ENCODE data around the gene SLC6A20.
A peak's percentile ranks its signal among the peaks of the same experiment; 100 is the strongest.

SLC6A20 gene, protein sequence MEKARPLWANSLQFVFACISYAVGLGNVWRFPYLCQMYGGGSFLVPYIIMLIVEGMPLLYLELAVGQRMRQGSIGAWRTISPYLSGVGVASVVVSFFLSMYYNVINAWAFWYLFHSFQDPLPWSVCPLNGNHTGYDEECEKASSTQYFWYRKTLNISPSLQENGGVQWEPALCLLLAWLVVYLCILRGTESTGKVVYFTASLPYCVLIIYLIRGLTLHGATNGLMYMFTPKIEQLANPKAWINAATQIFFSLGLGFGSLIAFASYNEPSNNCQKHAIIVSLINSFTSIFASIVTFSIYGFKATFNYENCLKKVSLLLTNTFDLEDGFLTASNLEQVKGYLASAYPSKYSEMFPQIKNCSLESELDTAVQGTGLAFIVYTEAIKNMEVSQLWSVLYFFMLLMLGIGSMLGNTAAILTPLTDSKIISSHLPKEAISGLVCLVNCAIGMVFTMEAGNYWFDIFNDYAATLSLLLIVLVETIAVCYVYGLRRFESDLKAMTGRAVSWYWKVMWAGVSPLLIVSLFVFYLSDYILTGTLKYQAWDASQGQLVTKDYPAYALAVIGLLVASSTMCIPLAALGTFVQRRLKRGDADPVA

DNA sequence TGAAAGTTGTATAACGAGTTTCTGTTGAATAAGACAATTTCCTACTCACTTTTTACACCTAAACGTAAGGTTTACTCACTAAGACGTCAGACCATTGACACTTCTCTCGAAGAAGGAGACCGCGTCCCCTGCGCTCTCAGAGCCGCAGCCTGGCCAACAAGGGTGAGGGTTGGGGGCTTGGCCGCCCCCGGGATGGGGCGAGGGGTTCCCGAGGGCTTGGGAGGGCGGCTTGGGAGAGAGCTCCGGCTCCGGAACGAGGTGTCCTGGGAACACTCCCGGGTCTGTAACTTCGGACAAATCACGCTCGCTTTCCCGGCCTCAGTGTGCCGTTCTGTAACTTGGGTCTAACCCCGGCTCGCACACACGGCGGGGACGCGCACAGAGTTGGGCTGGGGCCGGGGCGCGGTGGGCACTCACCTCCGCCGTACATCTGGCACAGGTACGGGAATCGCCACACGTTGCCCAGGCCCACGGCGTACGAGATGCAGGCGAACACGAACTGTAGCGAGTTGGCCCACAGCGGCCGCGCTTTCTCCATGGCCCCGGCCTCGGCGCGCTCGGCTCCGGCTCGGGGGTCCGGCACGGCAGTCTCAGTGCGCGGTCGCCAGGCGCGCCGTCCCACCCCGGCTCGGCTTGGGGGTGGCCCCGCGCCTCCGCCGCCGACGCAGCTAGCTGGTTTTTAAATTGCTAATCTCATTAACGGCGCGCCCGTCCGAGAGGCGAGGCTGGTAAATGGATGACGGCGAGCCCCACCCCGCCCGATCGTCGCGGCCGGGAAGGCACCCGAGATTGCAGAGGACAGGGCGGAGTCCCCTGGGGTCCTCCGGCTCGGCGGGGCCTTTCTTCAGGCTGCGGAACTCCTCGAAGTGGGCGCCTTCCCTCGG lies at the start of gene SLC6A20:
SLC6A20 (minus strand) TSS at position 655 of the 884 bp plus-strand sequence; CDS start at position 538, 117 bp downstream.
- no peak for DNase-seq

DNA sequence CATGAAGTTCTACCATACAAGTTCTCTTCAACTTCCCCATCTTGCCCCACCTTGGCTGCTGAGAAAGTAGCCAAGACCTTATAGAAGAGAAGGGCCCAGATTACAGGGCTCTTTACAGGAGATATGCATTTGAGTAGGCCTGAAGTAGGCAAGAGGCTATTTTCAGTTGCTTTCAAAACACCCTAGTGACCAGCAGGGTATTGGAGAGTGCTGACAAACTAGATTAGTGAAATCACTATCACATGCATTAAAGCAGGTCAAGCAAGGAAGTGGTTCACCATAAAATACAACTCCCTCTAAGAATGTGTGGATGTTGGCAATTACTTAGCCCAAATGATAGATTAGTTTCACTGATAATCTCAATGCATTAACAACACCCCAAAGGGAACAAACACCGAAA lies 48.3 kb upstream of the SLC6A20 start:
- no peak for DNase-seq

DNA sequence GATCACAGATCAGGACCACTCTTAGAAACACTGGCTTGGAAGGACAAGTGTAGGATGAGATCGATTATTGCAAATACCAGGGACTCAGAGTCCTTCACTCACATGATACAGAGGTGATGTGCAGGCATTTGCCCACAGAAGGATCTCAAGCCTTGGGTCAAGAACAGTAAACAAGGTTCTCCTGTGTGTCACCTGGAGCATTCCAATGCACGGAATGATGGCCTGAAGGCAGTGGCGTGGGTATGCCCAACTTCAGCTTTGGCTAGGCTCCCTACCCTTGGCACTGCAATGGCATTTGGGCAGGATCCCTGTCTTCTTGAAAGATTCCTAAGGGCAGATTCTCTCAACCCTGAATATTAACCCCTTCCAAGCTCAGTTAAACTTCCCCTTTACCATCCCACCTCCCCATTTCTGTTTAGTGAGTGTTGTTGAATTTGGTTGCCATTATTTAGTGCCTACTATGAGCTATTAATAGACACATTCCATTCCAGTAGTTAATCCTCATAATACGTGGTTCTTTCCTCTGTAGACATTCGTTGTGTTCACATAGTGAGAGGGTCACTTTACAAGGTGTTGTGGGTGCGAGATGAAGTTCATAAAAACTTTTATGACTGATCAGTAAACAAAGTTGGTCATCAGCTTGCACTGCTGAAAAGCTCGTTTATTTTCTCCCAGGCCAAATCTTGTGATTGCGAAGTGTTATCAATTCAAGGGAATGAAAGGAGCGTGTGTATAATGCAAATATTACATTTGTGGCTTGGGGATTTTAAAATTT lies 46.7 kb upstream of the SLC6A20 start:
- DNase-seq: no peak

DNA sequence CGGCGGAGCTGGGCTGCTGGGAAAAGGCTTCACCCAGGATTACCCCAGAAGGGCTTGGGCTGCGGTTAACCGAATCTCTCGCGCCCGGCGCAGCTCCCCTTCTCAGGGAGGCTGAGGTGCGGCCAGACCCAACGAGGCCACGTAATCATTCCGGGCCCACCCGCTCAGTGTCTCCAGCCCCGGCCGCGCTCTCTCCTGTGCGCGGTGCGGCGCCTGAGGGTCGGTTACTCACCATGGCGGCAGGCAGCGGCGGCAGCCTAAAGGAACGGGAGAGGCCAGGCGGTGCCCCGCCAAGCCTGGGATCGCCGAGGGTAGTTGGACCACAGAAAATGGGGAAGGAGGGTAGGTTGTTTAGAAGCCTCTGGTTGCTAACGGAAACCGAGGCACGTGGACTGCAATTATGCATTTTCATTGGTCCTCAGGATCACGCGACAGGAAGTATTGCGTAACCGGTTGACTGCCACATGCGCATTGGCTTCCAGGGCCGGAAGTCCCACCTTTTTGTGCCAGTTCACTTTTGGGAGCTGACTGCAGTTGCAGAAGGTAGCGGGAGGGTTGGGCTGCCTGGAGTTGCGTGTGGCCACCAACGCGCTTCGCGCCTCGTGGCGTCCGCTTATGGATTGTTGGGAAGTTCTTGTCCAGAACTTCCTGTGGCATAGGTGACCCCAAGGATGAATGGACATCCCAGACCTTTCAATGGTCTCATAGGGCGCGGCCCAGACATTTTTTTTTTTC lies 45.6 kb upstream of the SLC6A20 start, which contains the start of gene LZTFL1:
LZTFL1 (minus strand) TSS at position 363 of the 735 bp plus-strand sequence; CDS start at position 235, 128 bp downstream.
- DNase-seq: peak; percentile 70 to 77

DNA sequence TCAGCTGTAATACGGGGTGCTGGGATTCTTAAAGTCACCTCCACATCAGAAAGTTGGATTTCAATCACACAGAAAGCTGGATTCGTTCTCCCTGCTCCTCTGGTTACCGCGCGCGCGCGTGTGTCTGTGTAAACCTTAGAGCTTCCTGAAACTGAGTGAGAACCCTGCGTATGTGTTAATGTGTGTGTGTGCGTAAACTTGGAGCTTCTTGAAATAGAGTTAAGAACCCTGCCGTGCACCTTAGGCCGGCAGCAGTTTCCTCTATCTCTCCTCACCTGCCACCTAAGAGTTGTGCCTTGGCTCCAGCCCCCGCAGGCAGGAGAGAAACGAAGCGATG lies 45.1 kb upstream of the SLC6A20 start:
- no peak for DNase-seq

DNA sequence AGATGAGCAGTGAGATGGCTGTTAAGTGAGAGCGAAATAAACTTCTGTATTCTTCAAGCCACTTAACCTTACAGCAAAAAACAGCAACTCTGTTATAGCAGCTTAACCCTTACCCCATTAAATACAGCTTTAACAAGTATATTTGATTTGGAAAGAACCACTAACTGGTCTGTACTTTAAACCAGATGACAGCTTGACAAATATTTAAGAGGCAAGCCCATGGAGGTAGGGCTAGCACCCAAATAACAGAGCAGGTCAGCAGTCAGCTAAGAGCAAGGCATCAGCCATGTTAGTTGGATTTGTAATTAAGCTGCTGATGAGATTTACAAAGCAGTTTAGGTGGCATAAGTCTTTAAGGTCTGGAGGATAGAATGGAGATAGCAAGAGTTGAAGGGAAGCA lies 42.1 kb upstream of the SLC6A20 start:
- DNase-seq: no peak

DNA sequence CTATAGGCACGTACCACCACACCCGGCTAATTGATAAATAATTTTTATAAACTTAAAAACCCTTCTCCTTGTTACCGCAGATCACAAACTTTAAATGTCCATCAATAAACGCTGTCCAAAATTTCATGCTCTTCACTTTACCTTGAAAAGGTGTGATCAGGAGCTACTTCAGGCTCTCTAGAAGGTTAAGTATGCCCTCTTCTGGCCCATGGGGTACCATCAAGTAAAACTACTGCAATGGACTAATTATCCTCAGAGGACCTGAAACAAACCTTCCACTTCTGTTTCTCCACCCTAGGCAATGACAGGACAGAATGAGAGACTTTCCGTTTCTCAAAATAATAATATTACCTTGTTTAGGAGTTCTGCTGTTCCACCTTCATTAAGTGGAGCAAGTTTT lies 36.4 kb upstream of the SLC6A20 start:
- DNase-seq: no peak

DNA sequence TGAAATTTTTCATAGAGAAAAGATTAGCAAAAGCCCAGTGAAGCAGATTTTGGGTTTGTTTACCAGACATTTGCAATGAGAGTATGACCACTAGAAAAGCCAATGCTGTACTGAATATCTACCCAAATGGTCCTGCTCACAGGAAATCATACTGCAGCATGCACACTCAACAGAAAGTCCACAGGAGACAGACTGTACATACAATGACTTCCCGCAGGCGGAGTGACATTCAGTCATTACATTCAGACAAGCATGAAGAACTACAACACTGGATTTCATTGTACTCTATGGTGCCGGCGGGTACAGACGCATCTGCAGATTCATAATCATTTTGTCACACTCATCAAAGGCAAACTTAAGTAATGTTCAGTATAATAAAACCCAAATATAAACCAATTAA lies 33.8 kb upstream of the SLC6A20 start:
- DNase-seq: no peak

DNA sequence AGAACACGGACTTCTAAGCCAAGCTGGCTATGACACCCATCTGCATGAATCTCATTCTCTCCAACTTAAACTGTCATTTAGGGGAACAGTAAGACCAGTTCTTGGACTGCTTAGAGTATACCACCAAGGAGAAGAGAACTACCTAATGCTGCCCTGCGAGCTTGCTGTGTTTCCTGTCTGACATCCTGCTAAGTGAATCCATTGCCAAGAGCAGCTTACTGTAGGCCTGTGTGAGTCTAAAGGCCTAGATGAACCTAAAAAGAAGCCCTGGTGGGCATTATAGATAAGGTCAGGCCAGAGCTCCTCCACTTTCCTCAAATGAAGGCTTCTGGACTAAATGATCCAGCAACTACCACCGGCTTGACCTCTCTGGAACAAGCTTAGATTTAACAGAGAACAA lies 30.6 kb upstream of the SLC6A20 start:
- no peak for DNase-seq

DNA sequence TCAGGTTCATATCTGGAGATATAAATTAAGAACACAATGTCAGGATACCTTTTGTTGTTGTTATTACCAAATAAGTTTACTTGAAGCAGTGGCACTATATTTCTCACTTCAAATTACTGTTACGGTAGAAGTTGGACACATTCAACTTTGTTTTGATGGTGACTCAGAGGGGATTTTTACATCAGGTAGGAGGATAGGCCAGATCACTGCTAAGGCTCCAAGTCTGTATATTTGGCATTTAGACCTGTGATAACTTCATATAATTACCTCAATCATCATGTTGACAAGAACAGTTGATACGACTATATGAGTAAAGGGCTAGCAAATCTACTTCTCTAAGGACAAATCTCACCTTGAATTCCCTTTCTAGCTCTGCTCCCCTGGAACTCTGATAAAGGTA lies 30.0 kb upstream of the SLC6A20 start:
- no peak for DNase-seq

DNA sequence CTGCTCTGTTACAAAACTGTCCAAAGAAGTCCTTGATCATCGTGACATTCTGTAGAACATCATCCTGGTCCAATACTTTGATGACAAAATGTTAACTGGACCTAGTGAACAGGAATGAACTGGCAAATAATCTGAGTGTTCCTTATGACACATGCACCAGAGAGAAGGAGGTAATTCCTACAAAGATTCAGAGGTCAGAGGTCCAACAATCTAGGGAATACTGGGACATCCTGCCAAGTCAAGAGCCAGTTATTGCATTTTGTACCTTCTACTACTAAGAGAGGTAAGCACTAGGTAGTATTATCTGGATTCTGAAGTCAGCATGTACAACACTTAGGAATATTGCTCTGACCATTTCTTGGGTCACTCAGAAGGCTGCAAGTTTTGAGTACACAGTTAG lies 24.8 kb upstream of the SLC6A20 start:
- DNase-seq: no peak

DNA sequence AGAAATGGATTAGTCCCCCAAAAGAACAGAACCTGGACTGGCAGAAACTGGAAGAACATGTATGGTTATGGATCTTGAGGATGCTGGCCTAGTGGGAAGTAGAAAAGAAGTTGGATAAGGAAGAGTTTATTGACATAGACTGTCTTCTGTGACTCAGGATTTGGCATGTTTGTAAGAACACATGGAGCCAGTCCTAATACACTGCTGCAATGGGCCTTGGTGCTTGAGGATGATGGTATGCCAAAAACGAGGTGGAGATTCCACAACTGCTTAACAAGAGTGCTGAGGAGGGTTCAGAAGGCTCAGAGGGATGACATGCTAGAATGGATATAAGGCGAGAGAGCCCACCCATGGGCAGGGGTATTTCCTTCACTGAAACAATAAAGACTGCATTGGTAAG lies 23.2 kb upstream of the SLC6A20 start:
- no peak for DNase-seq

DNA sequence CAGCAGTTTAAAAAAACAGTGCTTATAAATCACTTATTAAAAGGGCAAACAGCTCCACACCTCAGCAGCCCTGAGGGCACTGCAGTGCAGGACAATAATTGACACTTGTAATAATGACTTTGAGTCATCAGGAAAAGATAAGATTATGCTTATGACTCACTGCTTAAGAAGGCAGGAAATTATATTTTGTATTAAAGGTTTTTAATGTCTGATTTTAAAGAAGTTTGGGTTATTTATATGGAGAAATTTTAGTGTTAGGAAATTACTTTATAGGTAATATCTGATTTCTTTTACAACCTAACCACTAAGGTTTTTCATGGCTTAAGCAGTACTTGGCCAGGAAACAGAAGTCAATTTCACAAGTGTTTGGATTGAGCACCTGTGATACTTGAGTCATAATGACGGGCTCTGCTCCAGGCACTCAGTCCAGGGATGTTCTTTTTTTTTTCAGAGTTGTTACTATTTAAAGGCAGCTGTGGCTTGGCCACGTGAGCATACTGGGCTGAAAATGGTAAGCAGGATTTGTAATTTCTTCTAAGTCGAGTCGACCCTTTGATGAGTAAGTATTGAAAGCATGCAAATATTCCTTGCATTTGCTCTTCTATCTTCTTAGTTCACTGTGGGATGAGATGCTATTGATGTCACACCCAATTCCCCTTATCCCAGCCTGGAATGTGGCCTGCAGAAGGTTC lies 21.6 kb upstream of the SLC6A20 start:
- no peak for DNase-seq

DNA sequence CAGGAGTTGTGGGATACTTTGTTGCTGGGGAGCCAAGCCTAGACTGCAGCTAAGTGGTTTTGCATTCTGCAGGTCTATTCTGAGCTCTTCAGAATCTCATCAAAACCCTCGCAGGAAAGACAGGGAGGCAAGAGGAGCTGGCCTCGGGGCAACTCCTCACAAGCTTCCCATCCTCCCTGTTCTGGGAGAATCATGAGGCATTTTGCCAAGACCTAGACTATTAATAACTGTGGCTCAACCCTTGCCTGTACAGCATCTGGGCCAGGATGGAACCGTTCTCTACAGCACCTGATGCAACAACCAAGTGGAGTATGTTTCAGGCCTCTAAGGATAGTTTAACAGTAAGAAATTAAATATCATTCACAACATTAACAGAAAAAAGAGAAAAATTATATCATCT lies 20.2 kb upstream of the SLC6A20 start:
- no peak for DNase-seq

DNA sequence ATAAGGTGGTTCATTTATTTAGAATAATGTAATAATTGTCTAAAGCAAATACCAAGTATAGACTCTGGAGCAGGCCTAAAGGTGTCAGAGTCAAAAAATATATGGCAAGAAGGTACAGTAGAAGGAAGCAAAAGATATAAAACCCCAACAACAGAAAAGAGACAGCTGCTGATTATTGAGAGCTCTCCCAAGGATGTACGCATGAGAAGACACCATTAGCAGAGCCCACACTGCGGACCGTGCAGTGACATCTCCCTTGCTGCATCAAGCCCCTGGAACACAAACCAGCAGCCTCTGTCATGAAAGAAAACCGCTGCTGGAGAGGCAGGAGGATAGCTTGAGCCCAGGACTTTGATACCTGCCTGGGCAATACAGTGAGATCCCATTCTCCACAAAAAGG lies 18.0 kb upstream of the SLC6A20 start:
- DNase-seq: no peak

DNA sequence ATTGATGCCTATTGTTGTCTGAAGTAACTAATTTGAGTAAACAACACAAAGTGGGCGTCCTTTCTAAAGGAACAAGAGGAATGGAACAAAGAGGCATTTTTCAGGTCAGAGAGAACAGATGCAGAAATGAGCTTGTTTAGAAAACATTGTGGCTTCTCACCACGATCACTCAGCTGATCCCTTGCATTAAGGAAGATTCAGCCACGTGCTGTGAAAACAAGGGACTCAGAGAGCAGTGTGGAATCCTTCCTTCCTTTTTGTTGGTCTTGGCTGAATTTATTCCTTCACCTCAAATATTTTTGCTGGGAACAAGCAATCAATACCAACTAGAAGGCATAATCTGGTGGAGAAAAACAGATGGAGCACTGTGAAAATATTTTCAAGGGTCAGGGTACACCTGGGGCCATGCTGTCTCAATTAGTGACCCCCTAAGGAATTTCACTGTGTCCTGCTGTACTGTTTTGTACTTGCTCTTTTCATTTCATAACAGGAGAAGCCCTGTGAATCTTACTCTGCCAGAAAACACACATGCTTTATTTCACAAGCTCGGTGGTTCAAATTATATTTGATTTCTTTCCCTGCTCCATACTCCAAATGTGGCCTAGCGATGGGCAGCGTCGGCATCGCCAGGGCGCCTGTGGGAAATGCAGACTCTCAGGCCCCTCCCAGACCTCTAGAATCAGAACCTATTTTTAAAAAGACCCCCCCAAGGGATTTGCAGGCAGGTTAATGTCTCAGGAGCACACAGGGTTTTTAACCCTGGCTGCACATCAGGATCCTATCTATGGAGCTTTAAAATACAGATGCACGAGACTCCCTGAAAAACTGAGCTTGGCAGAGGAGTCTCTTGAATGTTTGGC lies 11.6 kb upstream of the SLC6A20 start:
- no peak for DNase-seq

DNA sequence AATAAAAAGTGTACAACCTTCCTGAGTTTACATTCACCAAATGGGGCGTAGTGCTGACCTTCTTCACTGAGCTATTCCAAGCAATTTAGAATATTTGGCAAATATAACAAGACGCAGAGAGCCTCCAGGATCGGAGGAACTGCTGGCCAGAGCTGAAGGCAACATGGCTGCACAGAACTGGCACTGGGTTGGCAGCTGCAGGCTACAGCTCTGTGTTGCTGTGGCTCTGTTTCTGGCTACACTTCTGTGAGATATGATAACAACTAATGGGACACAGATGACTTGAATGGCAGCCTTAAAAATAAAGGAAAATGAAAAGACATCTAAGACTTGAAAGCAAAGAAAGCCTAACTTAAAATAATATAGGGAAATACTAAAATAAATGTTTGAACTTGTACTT lies 10.8 kb upstream of the SLC6A20 start:
- no peak for DNase-seq

DNA sequence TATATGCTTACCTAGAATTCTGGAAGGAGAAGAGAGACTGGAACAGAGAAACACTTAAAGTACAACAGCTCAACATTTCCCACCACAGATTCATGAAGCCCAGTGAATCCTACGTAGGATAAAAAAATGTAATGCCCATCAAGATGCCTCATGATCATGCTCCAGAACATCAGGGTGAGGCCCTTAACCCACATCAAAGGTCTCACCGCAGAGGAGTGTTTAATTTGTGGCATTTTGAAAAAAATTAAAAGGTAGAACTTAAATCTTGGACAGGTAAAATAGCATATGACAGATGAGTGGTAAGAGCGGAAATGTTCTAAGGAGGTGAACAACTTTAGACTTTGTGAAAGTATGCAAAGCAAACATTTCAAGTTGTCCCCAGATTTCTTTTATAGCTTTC lies 9.7 kb upstream of the SLC6A20 start:
- DNase-seq: no peak

DNA sequence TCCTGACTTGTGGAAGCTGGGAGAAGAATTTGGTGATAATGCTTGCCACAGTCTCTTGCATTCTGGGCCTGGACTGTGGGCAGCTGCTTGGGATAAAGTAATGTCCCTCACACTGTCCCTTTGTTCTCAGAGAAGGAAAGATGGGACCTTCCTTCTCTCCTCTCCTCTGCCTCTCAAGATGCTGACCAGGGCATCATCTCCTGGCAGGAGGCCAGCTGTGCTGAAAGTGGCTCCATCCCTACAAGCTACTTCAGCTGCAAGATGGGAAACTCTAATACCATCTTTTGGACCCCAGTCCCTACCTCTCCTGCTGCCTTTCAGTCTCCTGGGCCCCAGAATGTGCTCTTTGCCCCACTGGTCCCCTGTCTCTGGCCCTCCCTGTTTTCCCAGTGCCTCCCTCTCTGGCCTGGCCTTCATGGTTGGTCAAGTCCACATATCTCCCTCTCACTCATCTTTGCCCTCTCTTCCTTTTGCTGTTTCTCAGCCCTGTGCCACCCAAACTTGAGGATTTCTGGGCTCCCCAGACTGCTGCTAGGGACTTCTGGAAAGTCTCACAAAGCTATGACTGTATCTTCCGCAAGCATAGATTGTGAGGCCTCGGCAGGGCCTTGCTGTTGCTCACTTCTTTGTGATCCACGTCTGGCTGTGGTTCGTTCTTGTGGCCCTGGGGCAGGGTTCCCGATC lies 7.1 kb upstream of the SLC6A20 start:
- no peak for DNase-seq

DNA sequence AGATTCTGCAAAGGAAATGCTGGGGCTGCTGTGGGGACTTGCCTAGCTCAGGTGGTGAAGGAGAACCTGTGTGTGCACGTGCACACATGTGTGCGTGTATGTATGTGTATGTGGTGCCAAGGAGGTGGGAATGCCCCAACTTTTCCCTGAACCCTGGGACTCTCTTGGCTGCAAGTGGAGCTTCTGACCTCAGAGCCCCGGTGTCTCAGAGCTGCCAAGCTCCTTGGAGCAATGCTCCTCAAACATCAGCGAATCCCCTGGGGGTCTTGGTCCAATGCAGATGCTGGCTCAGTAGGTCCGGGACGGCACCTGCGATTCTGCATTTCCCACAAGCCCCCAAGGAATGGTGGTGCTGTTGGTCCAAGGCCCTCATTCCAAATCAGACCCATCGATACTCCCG lies 5.8 kb upstream of the SLC6A20 start:
- no peak for DNase-seq

Measured in cerebellar nuclear complex (tissue), 1 donor.